Measurements from ENCODE around the gene IL12RB1. TPM values are rescaled to one million over a fixed set of nuclear protein-coding genes. Genes with fewer than 3 reads are reported as not detected.

Gene IL12RB1
- total and polyA plus RNA-seq, 2 of the 8 experiments (the other 6 are each of a cell fraction or from before 2014, with no cell fraction given) = 0.03 TPM; not detected in 1

- CTCF ChIA-PET (ENCODE audit: partially characterized antibody) = interaction anchor here (0.6 to 1.8 kb wide), 4 partner anchors 11 to 306 kb away, joined by 3 to 5 read pairs (median 3); no protein-coding TSS in a partner anchor
- no peaks in the 10 kb centered on the region for H3K27me3 ChIP-seq (replicated peaks in 1 of 4; ENCODE audit: control insufficient read depth in 3 of 4, extremely low read depth in 1 of 4, insufficient read depth in 3 of 4, low read length in 3 of 4)
- 0 out of 2 replicates have a peak overlapping the region, but pooled peaks have one; percentile 48 for H2BK20ac ChIP-seq (ENCODE audit: low read length)
- no peaks in the 10 kb centered on the region for H3K36me3 ChIP-seq (ENCODE audit: control insufficient read depth in 2 of 4, insufficient read depth in 4 of 4, low read length in 3 of 4)
- H3K4ac ChIP-seq (replicated peaks; ENCODE audit: insufficient read length, low read depth, low read length) = no peak overlapping the region
- H3K9ac ChIP-seq (replicated peaks in 1 of 4; ENCODE audit: extremely low read depth in 1 of 4, low read depth in 3 of 4, low read length in 3 of 4) = no peak overlapping the region
- DNase-seq (ENCODE audit: low read depth in 1 of 2, low spot score in 2 of 2) = no peak
- no peaks in the 10 kb centered on the region for H3K79me2 ChIP-seq (ENCODE audit: control insufficient read depth in 1 of 2, insufficient read depth in 2 of 2, low read length in 2 of 2)
- H3K4me1 ChIP-seq (replicated peaks in 1 of 4; ENCODE audit: control insufficient read depth in 3 of 4, insufficient read depth in 4 of 4, low read length in 3 of 4) = peaks cover 0 to 4% (median 2%) of the 10 kb centered on the region in 4 experiments; a peak in 1 of 7 replicates
- no peak overlapping the region for H3K27ac ChIP-seq (ENCODE audit: low read depth, low read length)
- no peak for FAIRE-seq
- no peak overlapping the region for H2AFZ ChIP-seq (ENCODE audit: low read length)
- no peak overlapping the region for H2BK5ac ChIP-seq (ENCODE audit: low read depth, low read length)
- H4K91ac ChIP-seq (replicated peaks; ENCODE audit: insufficient read length, low read length) = peak overlapping the region; percentile 85
- H4K5ac ChIP-seq (ENCODE audit: insufficient read length, low read depth, low read length) = no peak overlapping the region
- no peaks in the 10 kb centered on the region for H3K9me3 ChIP-seq (ENCODE audit: insufficient read depth in 2 of 2, low read depth in 1 of 2, low read length in 1 of 2)
- H2BK120ac ChIP-seq (replicated peaks; ENCODE audit: low read depth, low read length) = no peak overlapping the region
- no peak overlapping the region for H3K4me2 ChIP-seq (ENCODE audit: insufficient read depth in 1 of 2, low read depth in 2 of 2, low read length in 2 of 2)
- WGBS, 2 experiments (ENCODE audit: extremely low coverage in 1 of 2, insufficient coverage in 1 of 2, insufficient read length in 1 of 2, insufficient replicate concordance in 2 of 2, low coverage in 1 of 2, low lambda C conversion rate in 2 of 2, missing lambda C conversion rate in 1 of 2) = 84% methylated on average over 9 of the region's 16 CpGs; no CpG with 5 or more reads in 1 of the 2 experiments
- no peak overlapping the region for H3K23ac ChIP-seq (ENCODE audit: insufficient read length)
- H2AK5ac ChIP-seq (ENCODE audit: low read depth, low read length) = no peak overlapping the region
- H3K4me3 ChIP-seq (ENCODE audit: extremely low read depth in 1 of 4, insufficient read depth in 2 of 4, low read depth in 3 of 4, low read length in 4 of 4) = no peak overlapping the region
- H3K14ac ChIP-seq (ENCODE audit: insufficient read length) = no peak overlapping the region
- no peaks in the 10 kb centered on the region for H4K20me1 ChIP-seq (replicated peaks in 1 of 2; ENCODE audit: control insufficient read depth in 1 of 2, insufficient read depth in 2 of 2, low read length in 2 of 2)
- peak overlapping the region; percentile 95; the same call in 1 of the 2 replicates for H4K8ac ChIP-seq (ENCODE audit: extremely low read depth, insufficient read depth, low read length)
- H2BK12ac ChIP-seq (ENCODE audit: low read depth, low read length) = peak overlapping the region; percentile 60; the same call in 1 of the 2 replicates
- no peaks in the 10 kb centered on the region for H3K23me2 ChIP-seq (ENCODE audit: low read depth, low read length)
- H3K18ac ChIP-seq (ENCODE audit: extremely low read depth, low read length) = no peak overlapping the region
- H3K56ac ChIP-seq (replicated peaks; ENCODE audit: insufficient read length, low read depth, low read length) = no peak overlapping the region
- POLR2A ChIA-PET (ENCODE audit: partially characterized antibody) = interaction anchor here (0.7 kb wide), 1 partner anchor 160 kb away, joined by 3 read pairs; no protein-coding TSS in a partner anchor
- H3K79me1 ChIP-seq (ENCODE audit: low read depth, low read length) = no peaks in the 10 kb centered on the region
- H2BK15ac ChIP-seq (ENCODE audit: low read length) = peak overlapping the region; percentile 81; the same call in 1 of the 2 replicates
- TF ChIP-seq JUND (IDR thresholded peaks at IDR 0.05; ENCODE audit: low read length) (no peak), POLR2AphosphoS5 (IDR thresholded peaks at IDR 0.05; ENCODE audit: low read depth, low read length) (no peak), E2F6 (IDR thresholded peaks at IDR 0.05) (no peak), CREB1 (IDR thresholded peaks at IDR 0.05) (no peak), SRF (IDR thresholded peaks at IDR 0.05; ENCODE audit: low read depth, low read length) (no peak), CEBPB (IDR thresholded peaks at IDR 0.05; ENCODE audit: low read depth, low read length) (no peak), USF2 (IDR thresholded peaks at IDR 0.05; ENCODE audit: low read length) (no peak), CHD1 (IDR thresholded peaks at IDR 0.05; ENCODE audit: low read depth, low read length) (no peak)
- TF ChIP-seq, protein P1, sequence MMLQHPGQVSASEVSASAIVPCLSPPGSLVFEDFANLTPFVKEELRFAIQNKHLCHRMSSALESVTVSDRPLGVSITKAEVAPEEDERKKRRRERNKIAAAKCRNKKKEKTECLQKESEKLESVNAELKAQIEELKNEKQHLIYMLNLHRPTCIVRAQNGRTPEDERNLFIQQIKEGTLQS (IDR thresholded peaks at IDR 0.05; ENCODE audit: insufficient read depth, low read depth, low read length) = no peak
Observed at GRCh38 chr19:18020212-18021085, 66.3 kb downstream of the IL12RB1 start.
